ENCODE data around the gene PTCHD1. TPM values are rescaled to one million over a fixed set of nuclear protein-coding genes. Genes with fewer than 3 reads are reported as not detected.

The PTCHD1 gene
- 1.3 TPM for total RNA-seq (ENCODE audit: unreplicated experiment)
- long read RNA-seq: 0 reads

DNA sequence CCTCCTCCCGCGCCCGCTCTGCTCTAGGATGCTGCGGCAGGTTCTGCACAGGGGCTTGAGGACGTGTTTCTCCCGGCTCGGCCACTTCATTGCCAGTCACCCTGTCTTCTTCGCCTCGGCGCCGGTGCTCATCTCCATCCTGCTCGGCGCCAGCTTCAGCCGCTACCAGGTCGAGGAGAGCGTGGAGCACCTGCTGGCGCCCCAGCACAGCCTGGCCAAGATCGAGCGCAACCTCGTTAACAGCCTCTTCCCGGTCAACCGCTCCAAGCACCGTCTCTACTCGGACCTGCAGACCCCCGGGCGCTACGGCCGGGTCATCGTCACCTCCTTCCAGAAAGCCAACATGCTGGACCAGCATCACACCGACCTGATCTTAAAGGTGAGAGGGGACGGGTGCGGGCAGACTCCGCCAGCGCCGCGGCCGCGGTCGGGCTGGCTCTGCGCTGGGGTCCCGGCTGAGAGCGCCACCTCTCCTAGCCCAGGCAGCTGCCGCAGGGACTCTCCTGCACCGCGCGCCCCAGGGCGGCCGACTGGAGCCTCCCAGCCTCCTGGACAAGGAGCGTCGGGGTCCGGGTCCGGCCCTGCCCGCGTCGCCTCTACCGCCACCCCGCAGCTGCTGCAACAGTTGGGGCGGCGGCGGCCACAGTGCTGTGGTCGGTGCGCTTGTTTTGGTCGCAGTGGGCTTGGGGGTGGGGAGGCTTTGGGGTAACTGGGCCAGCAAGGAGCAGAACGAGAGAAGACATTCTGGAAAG lies at the start of gene PTCHD1:
TSS of gene PTCHD1 (plus strand) at position 2 of the 752 bp plus-strand sequence. CDS start at position 29, 27 bp downstream.
- Mint-ChIP-seq H3K27me3 (ENCODE audit: unreplicated experiment) (peaks cover 7% of the 10 kb centered on the region), H3K9me3 (ENCODE audit: unreplicated experiment) (peaks cover 6% of the 10 kb centered on the region), H3K4me3 (ENCODE audit: unreplicated experiment) (peak within 1 kb of the TSS; percentile 87), H3K4me1 (ENCODE audit: low read depth, unreplicated experiment) (peaks cover 7% of the 10 kb centered on the region), H3K27ac (ENCODE audit: unreplicated experiment) (no peak within 1 kb of the TSS), H3K36me3 (ENCODE audit: unreplicated experiment) (no peaks in the 10 kb centered on the region)
- peak; percentile 32 for DNase-seq
- TF ChIP-seq, protein P1, sequence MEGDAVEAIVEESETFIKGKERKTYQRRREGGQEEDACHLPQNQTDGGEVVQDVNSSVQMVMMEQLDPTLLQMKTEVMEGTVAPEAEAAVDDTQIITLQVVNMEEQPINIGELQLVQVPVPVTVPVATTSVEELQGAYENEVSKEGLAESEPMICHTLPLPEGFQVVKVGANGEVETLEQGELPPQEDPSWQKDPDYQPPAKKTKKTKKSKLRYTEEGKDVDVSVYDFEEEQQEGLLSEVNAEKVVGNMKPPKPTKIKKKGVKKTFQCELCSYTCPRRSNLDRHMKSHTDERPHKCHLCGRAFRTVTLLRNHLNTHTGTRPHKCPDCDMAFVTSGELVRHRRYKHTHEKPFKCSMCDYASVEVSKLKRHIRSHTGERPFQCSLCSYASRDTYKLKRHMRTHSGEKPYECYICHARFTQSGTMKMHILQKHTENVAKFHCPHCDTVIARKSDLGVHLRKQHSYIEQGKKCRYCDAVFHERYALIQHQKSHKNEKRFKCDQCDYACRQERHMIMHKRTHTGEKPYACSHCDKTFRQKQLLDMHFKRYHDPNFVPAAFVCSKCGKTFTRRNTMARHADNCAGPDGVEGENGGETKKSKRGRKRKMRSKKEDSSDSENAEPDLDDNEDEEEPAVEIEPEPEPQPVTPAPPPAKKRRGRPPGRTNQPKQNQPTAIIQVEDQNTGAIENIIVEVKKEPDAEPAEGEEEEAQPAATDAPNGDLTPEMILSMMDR (IDR thresholded peaks at IDR 0.05; ENCODE audit: partially characterized antibody, unreplicated experiment): no peak

DNA sequence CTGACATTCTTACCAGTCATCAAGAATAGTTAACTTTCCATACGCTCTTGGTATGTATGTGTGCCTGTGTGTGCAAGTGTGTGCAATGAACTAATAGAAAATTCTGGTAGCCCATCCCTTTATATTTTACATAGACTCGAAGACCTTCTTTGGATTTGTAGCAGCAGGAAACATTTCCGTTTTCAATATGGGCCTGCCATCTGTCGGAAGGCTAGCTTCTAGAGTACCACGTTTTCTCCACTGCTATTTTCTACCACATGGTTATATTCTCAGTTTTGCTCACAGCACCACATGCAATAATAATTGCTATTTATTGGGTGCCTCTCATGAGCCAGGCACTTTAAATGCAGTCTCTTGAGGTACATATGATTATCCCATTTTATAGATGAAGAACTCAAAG lies 47.9 kb upstream of the PTCHD1 start:
- TF ChIP-seq, protein P1 (IDR thresholded peaks at IDR 0.05; ENCODE audit: partially characterized antibody, unreplicated experiment): no peak
- Mint-ChIP-seq H3K27ac (ENCODE audit: unreplicated experiment) (no peak overlapping the region), H3K9me3 (ENCODE audit: unreplicated experiment) (no peaks in the 10 kb centered on the region), H3K4me1 (ENCODE audit: low read depth, unreplicated experiment) (peaks cover 4% of the 10 kb centered on the region), H3K27me3 (ENCODE audit: unreplicated experiment) (no peaks in the 10 kb centered on the region), H3K36me3 (ENCODE audit: unreplicated experiment) (no peaks in the 10 kb centered on the region), H3K4me3 (ENCODE audit: unreplicated experiment) (no peak overlapping the region)
- no peak for DNase-seq

DNA sequence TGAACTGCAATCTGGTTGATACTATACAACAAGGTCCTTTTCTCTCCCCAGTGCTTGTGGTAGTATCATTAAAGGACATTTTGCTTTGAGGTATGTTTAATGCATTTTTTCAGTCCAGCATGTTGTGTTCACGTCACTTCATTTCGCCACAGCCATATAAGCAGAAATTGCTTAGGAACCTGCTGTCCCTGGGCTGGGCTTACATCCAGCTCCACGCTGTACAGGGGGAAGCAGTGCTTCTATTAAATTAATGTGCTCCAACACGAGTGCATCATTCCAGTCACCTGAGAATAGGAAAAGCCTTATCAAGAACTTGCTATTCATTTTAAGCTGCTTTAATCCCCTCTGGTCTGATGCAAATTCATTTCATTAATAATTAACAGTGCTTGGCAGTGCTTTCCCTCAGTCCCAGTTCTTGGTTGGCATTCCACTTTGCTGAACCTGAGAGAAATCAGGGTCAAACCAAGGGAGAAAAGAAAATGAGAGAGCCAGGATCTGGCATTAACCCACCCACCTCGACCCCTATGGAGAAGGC lies 47.4 kb upstream of the PTCHD1 start:
- H3K9me3 Mint-ChIP-seq (ENCODE audit: unreplicated experiment): no peaks in the 10 kb centered on the region
- no peak overlapping the region for H3K27ac Mint-ChIP-seq (ENCODE audit: unreplicated experiment)
- H3K27me3 Mint-ChIP-seq (ENCODE audit: unreplicated experiment): no peaks in the 10 kb centered on the region
- no peak overlapping the region for H3K4me3 Mint-ChIP-seq (ENCODE audit: unreplicated experiment)
- no peak for DNase-seq
- TF ChIP-seq, protein P1 (IDR thresholded peaks at IDR 0.05; ENCODE audit: partially characterized antibody, unreplicated experiment): no peak
- H3K4me1 Mint-ChIP-seq (ENCODE audit: low read depth, unreplicated experiment): peaks cover 4% of the 10 kb centered on the region
- H3K36me3 Mint-ChIP-seq (ENCODE audit: unreplicated experiment): no peaks in the 10 kb centered on the region

DNA sequence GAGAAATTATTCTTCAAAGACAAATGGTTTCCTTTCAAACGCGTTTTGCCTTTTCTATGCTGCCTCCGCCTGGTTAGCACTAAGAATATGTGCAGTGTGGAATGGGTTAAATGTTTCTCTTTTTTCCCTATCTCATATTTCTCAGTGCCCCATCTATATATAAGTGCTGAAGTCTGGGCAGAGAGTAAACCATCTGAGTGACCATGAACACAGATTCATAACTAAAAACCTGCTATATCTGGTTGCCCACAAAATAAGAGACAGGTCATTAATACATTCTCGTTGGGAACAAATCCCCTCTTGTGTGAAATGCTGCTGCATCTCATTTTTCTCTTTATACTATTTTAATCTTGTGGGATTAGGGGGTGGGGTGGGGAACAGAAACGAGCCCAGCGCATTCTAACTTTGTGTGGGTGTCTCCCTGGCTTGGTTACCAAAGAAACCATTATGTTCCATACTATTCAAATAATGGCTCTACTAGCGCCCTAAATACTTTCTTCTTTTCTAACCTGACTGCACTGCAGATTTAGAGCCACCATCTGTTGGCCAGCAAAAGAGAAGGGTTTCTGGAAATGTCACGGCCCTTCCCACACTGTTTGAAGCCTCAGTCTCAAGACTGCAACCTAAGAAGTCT lies 42.2 kb upstream of the PTCHD1 start:
- Mint-ChIP-seq H3K27me3 (ENCODE audit: unreplicated experiment) (no peaks in the 10 kb centered on the region), H3K27ac (ENCODE audit: unreplicated experiment) (no peak overlapping the region), H3K9me3 (ENCODE audit: unreplicated experiment) (no peaks in the 10 kb centered on the region), H3K4me1 (ENCODE audit: low read depth, unreplicated experiment) (no peaks in the 10 kb centered on the region), H3K4me3 (ENCODE audit: unreplicated experiment) (no peak overlapping the region), H3K36me3 (ENCODE audit: unreplicated experiment) (no peaks in the 10 kb centered on the region)
- TF ChIP-seq, protein P1 (IDR thresholded peaks at IDR 0.05; ENCODE audit: partially characterized antibody, unreplicated experiment): no peak
- DNase-seq: no peak
